ENCODE results near the gene KIF3C.
A peak's percentile ranks its signal among the peaks of the same experiment; 100 is the strongest.

KIF3C gene

GRCh38 chr2:25894135-25894830 is 88.0 kb downstream of the KIF3C start:
- Mint-ChIP-seq H3K9me3 (no peaks in the 10 kb centered on the region), H3K27me3 (no peaks in the 10 kb centered on the region), H3K4me3 (no peak overlapping the region), H3K27ac (no peak overlapping the region), H3K36me3 (no peaks in the 10 kb centered on the region), H3K4me1 (no peaks in the 10 kb centered on the region)

- H3K4me1 Mint-ChIP-seq: no peaks in the 10 kb centered on the region
- H3K27ac Mint-ChIP-seq: no peak overlapping the region
- H3K4me3 Mint-ChIP-seq: no peak overlapping the region
- no peaks in the 10 kb centered on the region for H3K9me3 Mint-ChIP-seq
- H3K36me3 Mint-ChIP-seq: no peaks in the 10 kb centered on the region
- H3K27me3 Mint-ChIP-seq: no peaks in the 10 kb centered on the region
Measured at GRCh38 chr2:25891672-25892071, 90.6 kb downstream of the KIF3C start.

- no peaks in the 10 kb centered on the region for H3K4me1 Mint-ChIP-seq
- H3K27ac Mint-ChIP-seq: no peak overlapping the region
- no peaks in the 10 kb centered on the region for H3K36me3 Mint-ChIP-seq
- no peaks in the 10 kb centered on the region for H3K27me3 Mint-ChIP-seq
- H3K9me3 Mint-ChIP-seq: no peaks in the 10 kb centered on the region
- no peak overlapping the region for H3K4me3 Mint-ChIP-seq
Measured at GRCh38 chr2:25887624-25888242, 94.6 kb downstream of the KIF3C start.

GRCh38 chr2:25885933-25886332 is 96.4 kb downstream of the KIF3C start:
- peaks cover 2% of the 10 kb centered on the region for H3K4me1 Mint-ChIP-seq
- H3K27ac Mint-ChIP-seq: no peak overlapping the region

GRCh38 chr2:25881764-25882163 is 100.5 kb downstream of the KIF3C start:
- H3K36me3 Mint-ChIP-seq: peaks cover 2% of the 10 kb centered on the region
- peaks cover 25% of the 10 kb centered on the region for H3K4me1 Mint-ChIP-seq
- H3K4me3 Mint-ChIP-seq: no peak overlapping the region
- no peak overlapping the region for H3K27ac Mint-ChIP-seq
- no peaks in the 10 kb centered on the region for H3K27me3 Mint-ChIP-seq
- no peaks in the 10 kb centered on the region for H3K9me3 Mint-ChIP-seq

More at GRCh38 chr2:25885933-25886332, 96.4 kb downstream of the KIF3C start:
- Mint-ChIP-seq H3K36me3 (no peaks in the 10 kb centered on the region), H3K27me3 (no peaks in the 10 kb centered on the region), H3K4me3 (no peak overlapping the region), H3K9me3 (no peaks in the 10 kb centered on the region)

- no peaks in the 10 kb centered on the region for H3K27me3 Mint-ChIP-seq
- no peaks in the 10 kb centered on the region for H3K9me3 Mint-ChIP-seq
- peak overlapping the region; percentile 99 for H3K27ac Mint-ChIP-seq
- peaks cover 46% of the 10 kb centered on the region for H3K4me1 Mint-ChIP-seq
- peak overlapping the region; percentile 96 for H3K4me3 Mint-ChIP-seq
- H3K36me3 Mint-ChIP-seq: peaks cover 6% of the 10 kb centered on the region
Measured at GRCh38 chr2:25879133-25879730, 103.1 kb downstream of the KIF3C start.

GRCh38 chr2:25878361-25879132 is 103.8 kb downstream of the KIF3C start, which contains the start of gene ASXL2:
TSS of gene ASXL2 (minus strand) at chr2:25878487. CDS start at chr2:25878222, 265 bp downstream.
- Mint-ChIP-seq H3K27ac (peak within 1 kb of the TSS; percentile 99), H3K27me3 (no peaks in the 10 kb centered on the region), H3K36me3 (peaks cover 9% of the 10 kb centered on the region), H3K4me1 (peaks cover 50% of the 10 kb centered on the region), H3K4me3 (peak within 1 kb of the TSS; percentile 96), H3K9me3 (no peaks in the 10 kb centered on the region)

- H3K36me3 Mint-ChIP-seq: peaks cover 9% of the 10 kb centered on the region
- H3K27me3 Mint-ChIP-seq: no peaks in the 10 kb centered on the region
- peak overlapping the region; percentile 96 for H3K4me3 Mint-ChIP-seq
- H3K27ac Mint-ChIP-seq: peak overlapping the region; percentile 99
- H3K4me1 Mint-ChIP-seq: peaks cover 59% of the 10 kb centered on the region
- H3K9me3 Mint-ChIP-seq: no peaks in the 10 kb centered on the region
Measured at GRCh38 chr2:25877431-25878360, 104.6 kb downstream of the KIF3C start.
